AML-193 (cell line): ENCODE results near the gene TRIP4.
"Not testable (repeated sequence)": the region's sequence is repeated elsewhere in the genome, so short reads cannot be mapped to it uniquely, and the experiment has no call there.

Experiments used
- DNase-seq, 2 experiments: peaks; one replicate each; lab custom pipeline; 2025; lab: John Stamatoyannopoulos, UW

The TRIP4 gene

GRCh38 chr15:64381000-64381751 lies 6.5 kb upstream of the TRIP4 start, which contains the start of gene PCLAF:
PCLAF (minus strand) TSS chr15:64381441; CDS start chr15:64381371, 70 bp downstream.
- DNase-seq = peak; percentile 94 to 97

DNA sequence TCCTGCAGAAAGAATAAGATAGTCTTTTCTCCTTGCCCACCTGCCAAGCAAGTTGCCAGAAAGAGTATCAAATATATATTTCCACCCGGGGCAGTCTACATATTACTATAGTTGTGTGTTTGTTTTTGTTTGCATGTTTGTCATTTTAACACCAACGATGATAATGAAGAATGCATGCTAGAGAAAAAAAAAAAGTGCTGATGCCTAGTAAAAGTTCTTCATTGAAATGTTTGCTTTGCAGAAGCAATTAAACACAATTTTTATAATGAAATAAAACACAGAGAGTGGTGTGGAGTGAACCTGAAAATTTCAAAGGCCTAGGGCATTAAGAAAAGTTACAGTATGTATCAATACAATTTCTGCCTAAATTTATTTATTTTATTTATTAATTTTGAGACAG lies 3.9 kb upstream of the TRIP4 start:
- DNase-seq = no peak

DNA sequence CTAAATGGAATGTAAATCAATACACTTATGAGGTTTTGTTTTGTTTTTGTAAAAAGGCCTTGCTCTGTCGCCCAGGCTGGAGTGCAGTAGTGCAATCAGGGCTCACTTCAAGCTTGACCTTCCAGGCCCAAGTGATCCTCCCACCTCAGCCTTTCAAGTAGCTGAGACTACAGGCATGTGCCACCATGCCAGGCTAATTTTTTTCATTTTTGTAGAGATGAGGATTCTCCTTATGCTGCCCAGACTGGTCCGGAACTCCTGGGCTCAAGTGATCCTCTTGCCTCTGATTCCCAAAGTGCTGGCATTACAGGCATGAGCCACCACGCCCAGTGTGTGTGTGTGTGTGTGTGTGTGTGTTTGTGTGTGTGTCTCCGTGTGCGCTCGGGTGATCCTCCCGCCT lies 1.3 kb upstream of the TRIP4 start:
- DNase-seq = no peak

DNA sequence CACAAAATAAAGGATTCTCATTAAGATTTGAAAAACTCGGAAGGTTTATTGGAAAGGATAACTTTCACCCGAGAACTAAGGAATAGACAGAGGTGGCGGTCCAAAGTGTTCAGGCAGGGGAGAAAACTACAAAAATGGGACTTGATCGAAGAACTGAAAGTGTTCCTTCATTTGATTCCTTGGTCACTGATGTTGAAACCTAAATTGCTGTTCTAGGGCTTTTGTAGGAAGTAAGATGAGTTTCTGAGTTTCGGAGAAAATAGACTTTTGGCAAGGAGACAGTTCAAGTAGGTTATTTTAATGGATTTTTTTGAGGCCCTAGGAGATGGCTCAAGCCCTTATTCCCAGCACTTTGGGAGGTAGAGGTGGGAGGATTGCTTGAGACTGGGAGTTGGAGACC lies 1.4 kb downstream of the TRIP4 start:
- no peak for DNase-seq

- not testable (repeated sequence) for DNase-seq
Observed at GRCh38 chr15:64392471-64392870, 4.8 kb downstream of the TRIP4 start.

- no peak for DNase-seq
Observed at GRCh38 chr15:64396789-64397188, 9.2 kb downstream of the TRIP4 start.

GRCh38 chr15:64398575-64398974 lies 10.9 kb downstream of the TRIP4 start:
- no peak for DNase-seq

DNA sequence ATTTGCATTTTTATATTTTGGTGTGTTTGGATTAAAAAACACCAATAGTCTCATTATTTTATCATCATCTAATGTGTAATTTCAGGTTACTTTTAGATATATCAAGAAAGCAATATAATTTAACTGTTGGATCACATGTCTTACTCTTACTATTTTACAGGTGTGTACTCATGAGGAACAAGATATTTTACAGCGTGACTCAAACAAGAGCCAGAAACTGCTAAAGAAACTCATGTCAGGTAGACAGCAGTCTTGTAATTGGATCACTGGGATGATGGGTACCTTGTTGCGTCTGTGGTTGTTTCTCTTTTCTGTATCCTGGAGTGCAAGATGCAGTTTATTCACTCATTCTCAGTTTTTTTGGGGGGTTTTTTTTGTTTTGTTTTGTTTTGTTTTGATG lies 12.9 kb downstream of the TRIP4 start:
- no peak for DNase-seq

DNA sequence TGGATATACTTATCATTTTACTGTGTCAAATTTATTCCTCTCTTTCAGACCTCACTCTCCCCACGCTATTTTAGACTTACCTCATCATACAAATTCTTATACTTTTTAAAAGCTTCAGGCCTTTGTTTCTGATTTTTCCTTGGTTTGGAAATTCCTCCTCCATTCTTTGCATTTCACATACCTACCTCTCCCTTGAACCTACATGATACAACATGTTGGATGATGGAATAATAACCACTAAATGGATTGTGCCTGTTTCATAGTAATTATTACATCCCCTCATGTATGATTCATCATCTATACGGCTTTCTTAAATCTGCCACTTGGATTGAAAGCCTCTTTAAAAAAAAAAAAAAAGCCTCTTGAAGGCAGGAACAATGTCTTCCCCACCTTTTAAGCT lies 24.6 kb downstream of the TRIP4 start:
- DNase-seq = no peak

GRCh38 chr15:64422697-64423096 lies 35.1 kb downstream of the TRIP4 start:
- DNase-seq = no peak

DNA sequence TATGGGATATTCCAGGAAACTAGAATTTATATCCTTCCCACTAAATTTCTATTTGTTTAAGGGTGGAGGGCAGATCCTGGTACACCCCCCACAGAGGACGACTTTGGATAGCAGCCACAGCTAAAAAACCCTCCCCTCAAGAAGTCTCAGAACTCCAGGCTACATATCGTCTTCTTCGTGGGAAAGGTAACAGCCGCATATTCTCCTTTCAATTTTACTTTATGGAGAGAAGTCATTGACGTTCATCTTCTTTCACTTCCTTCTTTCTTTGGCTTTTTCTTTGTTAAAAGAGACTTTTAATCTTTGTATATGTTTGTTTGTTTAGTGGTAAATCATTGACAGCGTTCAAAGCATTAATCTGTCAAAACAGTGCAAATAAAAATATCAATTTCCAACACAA lies 36.3 kb downstream of the TRIP4 start:
- DNase-seq = no peak

DNA sequence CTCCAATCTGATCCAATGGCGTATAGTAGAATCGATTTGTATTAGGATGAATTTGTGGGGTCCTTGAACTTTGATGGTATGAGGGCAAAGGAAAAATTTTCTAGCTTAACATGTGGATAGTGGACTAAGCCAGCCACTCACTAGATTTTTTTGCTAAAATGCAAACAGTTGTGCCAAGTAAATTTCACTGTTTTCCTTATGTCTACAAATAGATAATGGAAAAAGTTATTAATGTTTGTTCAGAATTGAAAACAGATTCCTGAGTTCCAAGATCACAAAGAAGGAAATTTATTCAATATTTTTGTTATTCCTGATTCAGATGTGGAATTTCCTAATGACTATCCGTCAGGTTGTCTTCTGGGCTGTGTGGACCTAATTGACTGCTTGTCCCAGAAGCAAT lies 37.6 kb downstream of the TRIP4 start:
- DNase-seq = no peak

- peak; percentile 30 to 31 for DNase-seq
Observed at GRCh38 chr15:64426845-64427465, 39.3 kb downstream of the TRIP4 start.

GRCh38 chr15:64429448-64429847 lies 41.8 kb downstream of the TRIP4 start:
- DNase-seq = peak in 1 of 2 experiments; percentile 19

DNA sequence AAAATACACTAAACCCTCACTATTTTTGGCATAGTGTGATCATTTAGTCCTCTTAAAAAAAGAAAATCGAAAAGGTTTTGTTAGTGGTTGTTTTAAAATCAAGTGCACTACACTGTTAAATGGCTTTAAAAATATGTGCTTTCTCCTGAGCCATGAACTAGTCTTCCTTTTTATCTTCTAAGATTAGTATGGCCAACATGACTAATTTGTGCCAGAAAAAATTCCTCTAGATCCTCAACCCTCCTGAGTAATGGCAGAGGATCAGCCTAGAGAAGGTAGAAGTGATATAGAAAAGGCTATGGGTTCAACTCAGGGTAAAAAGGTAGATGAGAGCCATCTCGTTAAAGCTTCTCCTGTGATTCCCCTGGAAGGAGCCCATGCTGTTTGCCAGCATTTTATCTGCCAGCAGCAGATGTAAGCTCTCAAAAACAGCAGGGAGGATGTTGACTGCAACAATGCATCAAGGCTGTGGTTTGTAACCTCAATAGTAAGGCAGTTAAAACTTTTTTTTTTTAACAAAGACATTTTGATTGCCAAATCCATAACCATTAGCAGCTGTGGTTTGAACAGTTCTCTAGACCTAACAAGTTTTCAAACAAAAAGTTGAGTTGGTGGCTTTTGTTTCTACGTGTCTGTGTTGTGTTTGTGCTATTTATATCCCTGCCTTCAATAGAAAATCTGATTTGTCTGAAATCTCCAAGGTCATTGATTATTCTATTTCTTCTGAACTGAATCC lies 42.5 kb downstream of the TRIP4 start:
- peak; percentile 90 to 91 for DNase-seq

DNA sequence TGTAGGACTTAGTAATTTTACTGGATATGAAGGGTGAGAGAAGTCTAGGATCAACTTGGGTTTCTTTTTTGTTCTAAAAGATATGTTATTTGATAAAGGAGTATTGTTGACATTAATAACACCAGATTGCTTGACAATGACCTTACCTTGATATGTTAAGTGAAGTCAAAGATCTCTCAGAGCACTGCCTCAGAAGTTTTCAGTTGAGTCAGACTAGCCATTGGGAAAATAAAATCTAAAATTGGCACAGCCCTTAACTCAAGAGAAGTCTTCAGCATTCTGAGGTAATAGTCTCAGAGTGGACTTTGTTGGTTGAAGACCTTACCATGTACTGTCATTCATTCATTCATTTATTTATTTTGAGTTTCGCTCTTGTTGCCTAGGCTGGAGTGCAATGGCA lies 50.3 kb downstream of the TRIP4 start:
- DNase-seq = no peak

DNA sequence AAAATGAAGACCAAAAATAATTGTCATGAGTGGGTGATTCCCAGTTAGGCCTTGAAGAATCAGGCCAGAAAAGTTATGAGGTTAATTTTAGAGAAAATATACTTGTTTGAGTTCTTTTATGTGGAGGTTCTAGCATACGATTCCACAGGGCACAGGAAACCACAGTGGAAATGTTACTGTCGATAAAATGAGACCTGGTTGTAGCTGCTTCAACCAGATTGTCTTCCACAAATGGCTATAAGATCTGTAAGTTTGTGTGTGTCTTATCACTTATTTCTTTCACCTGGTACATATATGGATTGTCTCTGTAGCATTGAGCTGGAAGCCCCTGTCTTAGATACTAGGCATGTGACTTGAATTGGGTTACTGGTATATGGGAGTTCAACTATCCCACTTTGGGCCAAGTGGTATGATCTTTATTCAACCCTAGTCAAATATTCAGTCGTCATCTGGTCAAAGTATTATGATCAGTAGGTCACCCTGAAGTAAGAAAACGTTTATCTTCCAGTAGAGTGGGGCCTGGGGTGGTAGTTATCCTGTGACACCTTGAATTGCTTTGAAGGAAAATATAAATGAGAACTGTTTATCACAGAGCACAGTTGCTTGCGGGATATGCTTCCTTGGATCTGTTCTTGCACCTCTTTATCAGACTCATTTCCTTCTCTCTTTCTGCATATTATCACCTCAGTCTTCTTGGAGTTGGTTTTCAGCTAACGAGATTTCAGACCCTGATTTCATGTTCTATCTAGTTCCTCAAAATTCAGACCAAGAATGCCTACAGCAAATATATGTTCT lies 51.2 kb downstream of the TRIP4 start:
- DNase-seq = no peak

DNA sequence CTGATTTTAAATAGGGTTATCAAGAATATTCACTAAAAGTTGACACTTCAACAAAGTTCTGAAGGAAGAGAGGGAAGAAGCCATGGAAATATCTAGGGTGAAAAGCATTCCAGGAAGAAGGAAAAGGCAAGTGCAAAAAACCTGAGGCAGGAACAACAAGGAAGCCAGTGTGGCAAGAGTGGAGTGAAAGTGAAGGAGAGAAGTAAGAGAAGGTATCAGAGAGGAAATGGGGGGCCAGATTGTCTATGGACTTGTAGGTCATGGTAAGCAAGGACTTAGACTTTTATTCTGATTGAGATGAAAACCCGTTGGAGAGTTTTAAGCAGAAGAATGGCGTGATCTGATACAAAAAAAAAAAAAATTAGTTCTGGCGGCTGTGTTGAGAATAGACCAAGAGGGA lies 54.2 kb downstream of the TRIP4 start:
- DNase-seq = no peak

- DNase-seq = no peak
Observed at GRCh38 chr15:64443016-64443415, 55.4 kb downstream of the TRIP4 start.

GRCh38 chr15:64443747-64444621 lies 56.3 kb downstream of the TRIP4 start:
- peak in 1 of 2 experiments; percentile 32 for DNase-seq

DNA sequence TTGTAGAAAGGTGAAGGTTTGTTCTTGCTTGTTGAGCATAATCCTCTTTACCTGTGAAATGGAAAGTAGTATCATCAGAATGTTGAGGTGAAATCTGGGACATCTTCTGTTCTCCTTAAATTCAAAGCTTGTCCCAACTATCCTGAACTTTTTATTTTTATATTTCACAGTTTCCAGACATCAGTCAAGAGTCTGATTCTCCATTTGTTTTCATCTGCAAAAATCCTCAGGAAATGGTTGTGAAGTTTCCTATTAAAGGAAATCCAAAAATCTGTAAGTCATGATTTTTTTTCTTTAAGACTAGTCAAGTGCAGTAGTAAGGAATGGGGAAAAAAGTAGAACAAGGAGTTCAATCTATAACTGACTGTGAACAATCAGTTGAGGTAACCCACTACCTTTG lies 57.2 kb downstream of the TRIP4 start:
- DNase-seq = no peak
